Calu3 (cell line): ENCODE results near the gene C1QTNF5. TPM values are rescaled to one million over a fixed set of nuclear protein-coding genes. Genes with fewer than 3 reads are reported as not detected.

ENCODE experiments used
- BruUV-seq: library from RNA; stranded (reverse); fragments of 400-500 nt; replicated peaks from 2 replicates; lab custom pipeline; 2021; lab: Mats Ljungman, UMichigan
- CTCF ChIA-PET: fragments of 300-600 bp; sonication (Branson Sonifier 250); formaldehyde crosslinking; loops from one replicate; lab custom pipeline; 2022; ENCODE audit warnings: antibody characterized with exemption; lab: Charles Lee
- DNase-seq: peaks from one replicate; pipeline ENCODE4 v3.0.0; 2022
- H3K27ac Mint-ChIP-seq: one replicate; pipeline ENCODE4 v1.8.0; 2022; ENCODE audit warnings: mixed read lengths; ENCODE audit not compliant: unreplicated experiment
- H3K27me3 Mint-ChIP-seq: one replicate; pipeline ENCODE4 v1.8.0; 2022; ENCODE audit warnings: mixed read lengths; ENCODE audit not compliant: unreplicated experiment
- H3K36me3 Mint-ChIP-seq: one replicate; pipeline ENCODE4 v1.8.0; 2022; ENCODE audit warnings: mild to moderate bottlenecking, moderate library complexity, mixed read lengths; ENCODE audit not compliant: insufficient read depth, unreplicated experiment
- H3K4me1 Mint-ChIP-seq: one replicate; pipeline ENCODE4 v1.8.0; 2022; ENCODE audit warnings: mild to moderate bottlenecking, low read depth, mixed read lengths; ENCODE audit not compliant: unreplicated experiment
- H3K4me3 Mint-ChIP-seq: one replicate; pipeline ENCODE4 v1.8.0; 2022; ENCODE audit warnings: mild to moderate bottlenecking, low read depth, moderate library complexity, mixed read lengths; ENCODE audit not compliant: unreplicated experiment
- H3K9me3 Mint-ChIP-seq: one replicate; pipeline ENCODE4 v1.8.0; 2022; ENCODE audit warnings: low read depth, mixed read lengths; ENCODE audit not compliant: unreplicated experiment
- intact Hi-C: fragments of 100-400 bp; cut with micrococcal nuclease; formaldehyde crosslinking; loops from one replicate; pipeline ENCODE4 v1.10.0; 2022; ENCODE audit not compliant: unreplicated experiment
- microRNA-seq: library from miRNA; unstranded; fragments of <30 nt; microRNA quantifications from one replicate; pipeline ENCODE4 v1.2.0, GENCODE V29; 2022
- total RNA-seq: library from RNA; stranded (reverse); gene quantifications from 2 replicates; pipeline ENCODE4 v1.2.3, GENCODE V29; 2022
- TF ChIP-seq, protein P1 (sequence below): fragments of 200-600 bp; IDR thresholded peaks from one replicate; pipeline ENCODE4 v1.8.0; 2022; ENCODE audit warnings: antibody characterized with exemption; ENCODE audit not compliant: unreplicated experiment

The C1QTNF5 gene
- total RNA-seq, 1 experiment from 2014 or later, result not detected

DNA sequence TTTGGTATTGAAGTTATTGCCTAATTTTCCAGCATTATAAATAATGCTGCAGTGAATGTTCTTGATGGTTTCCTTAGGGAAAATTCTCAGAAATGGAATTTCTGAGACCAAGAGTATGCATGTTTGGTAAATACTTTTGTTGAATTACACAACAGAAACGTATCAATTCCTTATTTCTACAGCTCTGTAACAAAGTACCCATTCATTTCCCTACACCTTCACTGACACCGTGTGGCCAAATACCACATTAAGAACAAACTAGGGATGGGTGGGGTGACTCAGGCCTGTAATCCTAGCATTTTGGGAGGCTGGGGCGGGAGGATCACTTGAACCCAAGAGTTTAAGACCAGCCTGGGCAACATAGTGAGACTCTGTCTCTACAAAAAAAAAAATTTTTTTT, 45.5 kb downstream of the C1QTNF5 start:
- Mint-ChIP-seq H3K9me3 (no peaks in the 10 kb centered on the region), H3K4me1 (no peaks in the 10 kb centered on the region), H3K27ac (no peak overlapping the region), H3K27me3 (no peaks in the 10 kb centered on the region), H3K4me3 (no peak overlapping the region), H3K36me3 (no peaks in the 10 kb centered on the region)
- no TSS peak for BruUV-seq
- TF ChIP-seq, protein P1, sequence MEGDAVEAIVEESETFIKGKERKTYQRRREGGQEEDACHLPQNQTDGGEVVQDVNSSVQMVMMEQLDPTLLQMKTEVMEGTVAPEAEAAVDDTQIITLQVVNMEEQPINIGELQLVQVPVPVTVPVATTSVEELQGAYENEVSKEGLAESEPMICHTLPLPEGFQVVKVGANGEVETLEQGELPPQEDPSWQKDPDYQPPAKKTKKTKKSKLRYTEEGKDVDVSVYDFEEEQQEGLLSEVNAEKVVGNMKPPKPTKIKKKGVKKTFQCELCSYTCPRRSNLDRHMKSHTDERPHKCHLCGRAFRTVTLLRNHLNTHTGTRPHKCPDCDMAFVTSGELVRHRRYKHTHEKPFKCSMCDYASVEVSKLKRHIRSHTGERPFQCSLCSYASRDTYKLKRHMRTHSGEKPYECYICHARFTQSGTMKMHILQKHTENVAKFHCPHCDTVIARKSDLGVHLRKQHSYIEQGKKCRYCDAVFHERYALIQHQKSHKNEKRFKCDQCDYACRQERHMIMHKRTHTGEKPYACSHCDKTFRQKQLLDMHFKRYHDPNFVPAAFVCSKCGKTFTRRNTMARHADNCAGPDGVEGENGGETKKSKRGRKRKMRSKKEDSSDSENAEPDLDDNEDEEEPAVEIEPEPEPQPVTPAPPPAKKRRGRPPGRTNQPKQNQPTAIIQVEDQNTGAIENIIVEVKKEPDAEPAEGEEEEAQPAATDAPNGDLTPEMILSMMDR, result no peak
- intact Hi-C loops, result no loop called here
- no peak for DNase-seq
- CTCF ChIA-PET, result interaction anchor here (0.6 to 1.2 kb wide), 3 partner anchors 22 to 193 kb away, joined by 3 to 7 read pairs (median 6); no protein-coding TSS in a partner anchor

DNA sequence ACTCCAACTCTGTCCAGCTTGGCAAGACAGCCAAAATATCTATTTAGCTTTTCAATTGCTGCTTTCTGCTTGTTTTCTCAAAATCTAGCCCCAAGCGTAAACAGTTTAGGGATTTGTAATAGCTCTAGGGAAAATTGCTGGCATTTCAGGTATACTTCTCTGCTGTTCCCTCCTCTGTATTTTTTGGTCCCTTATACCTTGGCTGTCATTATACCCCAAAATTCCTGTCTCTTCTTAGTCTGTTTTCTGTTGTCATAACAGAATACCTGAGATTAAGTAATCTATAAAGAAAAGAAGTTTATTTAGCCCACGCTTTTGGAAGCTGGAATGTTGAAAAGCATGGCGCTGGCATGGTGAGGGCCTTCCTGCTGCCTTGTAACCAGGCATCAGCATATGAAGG, 47.2 kb downstream of the C1QTNF5 start:
- Mint-ChIP-seq H3K36me3 (no peaks in the 10 kb centered on the region), H3K4me3 (no peak overlapping the region), H3K9me3 (no peaks in the 10 kb centered on the region), H3K4me1 (no peaks in the 10 kb centered on the region), H3K27me3 (no peaks in the 10 kb centered on the region), H3K27ac (no peak overlapping the region)
- BruUV-seq, result no TSS peak
- no peak for DNase-seq
- CTCF ChIA-PET, result no interaction called here
- TF ChIP-seq, protein P1, result no peak
- intact Hi-C loops, result no loop called here

DNA sequence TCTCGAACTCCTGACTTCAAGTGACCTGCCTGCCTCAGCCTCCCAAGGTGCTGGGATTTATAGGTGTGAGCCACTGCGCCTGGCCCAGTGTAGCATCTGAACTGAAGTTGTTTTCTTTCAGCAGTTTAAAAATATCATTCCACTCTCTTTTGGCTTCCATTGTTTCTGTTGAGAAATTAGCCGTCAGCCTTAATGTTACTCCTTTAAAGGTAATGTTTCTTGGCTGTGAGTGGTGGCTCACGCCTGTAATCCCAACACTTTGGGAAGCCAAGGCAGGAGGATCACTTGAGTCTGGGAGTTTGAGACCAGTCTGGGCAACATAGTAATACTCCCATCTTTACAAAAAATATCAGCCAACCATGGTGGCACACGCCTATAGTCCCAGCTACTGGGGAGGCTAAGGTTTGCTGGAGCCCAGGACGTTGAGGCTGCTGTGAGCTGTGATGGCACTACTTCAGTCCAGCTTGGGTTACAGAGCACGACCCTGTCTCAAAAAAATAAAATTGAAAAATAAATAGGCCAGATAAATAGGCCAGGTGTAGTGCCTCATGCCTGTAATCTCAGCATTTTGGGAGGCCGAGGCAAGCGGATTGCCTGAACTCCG, 49.7 kb downstream of the C1QTNF5 start:
- TF ChIP-seq, protein P1, result no peak
- no peak for DNase-seq
- H3K27me3 Mint-ChIP-seq, result no peaks in the 10 kb centered on the region
- intact Hi-C loops, result no loop called here
- no peak overlapping the region for H3K4me3 Mint-ChIP-seq
- H3K36me3 Mint-ChIP-seq, result no peaks in the 10 kb centered on the region
- CTCF ChIA-PET, result no interaction called here
- no TSS peak for BruUV-seq
- H3K4me1 Mint-ChIP-seq, result no peaks in the 10 kb centered on the region
- H3K27ac Mint-ChIP-seq, result no peak overlapping the region
- no peaks in the 10 kb centered on the region for H3K9me3 Mint-ChIP-seq

Small RNA genes within 50 kb of the gene (microRNA-seq; reads per million reads assigned to microRNA genes)
- gene MIR6756, result not detected

Other genes starting within 250 kb of the C1QTNF5 start
- 46.7 and 47.6 TPM in 2 replicates for gene DPAGT1, start 239.0 kb downstream of the C1QTNF5 start, total RNA-seq
- 7.8 and 9.5 TPM in 2 replicates for gene C2CD2L, start 233.5 kb downstream of the C1QTNF5 start, total RNA-seq
- gene HINFP, start 219.3 kb downstream of the C1QTNF5 start, total RNA-seq, result 21.8 and 22.6 TPM in 2 replicates
- gene ABCG4, start 191.8 kb downstream of the C1QTNF5 start, total RNA-seq, result not detected in 2 replicates
- gene NLRX1, start 172.2 kb downstream of the C1QTNF5 start, total RNA-seq, result 5.5 and 6.7 TPM in 2 replicates
- 0.15 TPM in 1 of 2 replicates, not detected in the other for gene NHERF4, start 155.4 kb downstream of the C1QTNF5 start, total RNA-seq
- 14.2 and 15.9 TPM in 2 replicates for gene CBL, start 134.5 kb downstream of the C1QTNF5 start, total RNA-seq
- 11.1 and 25.1 TPM in 2 replicates for gene MCAM, start 23.8 kb downstream of the C1QTNF5 start, total RNA-seq
- gene RNF26, start 6.4 kb downstream of the C1QTNF5 start, total RNA-seq, result 31.8 and 35.0 TPM in 2 replicates
- gene MFRP, start 5.8 kb upstream of the C1QTNF5 start, total RNA-seq, result not detected in 2 replicates
- gene USP2, start 40.8 kb upstream of the C1QTNF5 start, total RNA-seq, result 1.1 TPM in 2 replicates
- gene THY1, start 82.3 kb upstream of the C1QTNF5 start, total RNA-seq, result not detected in 2 replicates